HG03575 (cell line): Measurements from ENCODE around the gene ARPC3.
"Not testable (repeated sequence)": the region's sequence is repeated elsewhere in the genome, so short reads cannot be mapped to it uniquely, and the experiment has no call there.

Experiments used
- ATAC-seq: cut with Tn5 transposase; IDR thresholded peaks from one replicate; pipeline ENCODE4 v1.9.1; 2021; ENCODE audit not compliant: unreplicated experiment, insufficient number of reproducible peaks, low FRiP score; ENCODE audit errors: extremely low read depth

The ARPC3 gene

GRCh38 chr12:110421159-110421661, 28.9 kb downstream of the ARPC3 start:
- no peak for ATAC-seq

- not testable (repeated sequence) for ATAC-seq
Measured at GRCh38 chr12:110420644-110421043, 29.5 kb downstream of the ARPC3 start.

GRCh38 chr12:110417113-110417512, 33.0 kb downstream of the ARPC3 start:
- ATAC-seq, result not testable (repeated sequence)

- ATAC-seq, result not testable (repeated sequence)
Measured at GRCh38 chr12:110410086-110410485, 40.1 kb downstream of the ARPC3 start.

- not testable (repeated sequence) for ATAC-seq
Measured at GRCh38 chr12:110405126-110405662, 44.9 kb downstream of the ARPC3 start.

- ATAC-seq, result no peak
Measured at GRCh38 chr12:110403976-110404682, 46.0 kb downstream of the ARPC3 start.

GRCh38 chr12:110403146-110403975, 46.8 kb downstream of the ARPC3 start, which contains the start of gene ANAPC7:
TSS of gene ANAPC7 (minus strand) at chr12:110403708. CDS start at chr12:110403627, 81 bp downstream.
- ATAC-seq, result no peak
